ENCODE results near the gene LZTR1. TPM values are rescaled to one million over a fixed set of nuclear protein-coding genes. Genes with fewer than 3 reads are reported as not detected.

LZTR1 gene
- total and polyA plus RNA-seq, 10 donors: 21.9 to 76.2 (median 54.2) TPM

GRCh38 chr22:20963201-20964052 lies 18.7 kb upstream of the LZTR1 start:
- Histone ChIP-seq H3K27ac (no peak overlapping the region), H3K4me1 (peaks cover 5 to 57% (median 40%) of the 10 kb centered on the region in 6 donors), H3K4me3 (no peak overlapping the region), H3K9me3 (no peaks in the 10 kb centered on the region), H3K27me3 (replicated peaks in 1 of 7) (peaks cover 0 to 45% (median 16%) of the 10 kb centered on the region in 7 donors), H3K36me3 (no peaks in the 10 kb centered on the region)
- 76 to 87% (median 82%) methylated on average over 7 of the region's 7 CpGs for WGBS, 5 donors
- TF ChIP-seq POLR2A (IDR thresholded peaks at IDR 0.05): no peak
- no peak for TF ChIP-seq CTCF (IDR thresholded peaks at IDR 0.05 in 8 of 11, conservative IDR thresholded peaks at IDR 0.05 in 3 of 11)
- no peak for TF ChIP-seq POLR2AphosphoS5 (IDR thresholded peaks at IDR 0.05)
- DNase-seq: peak; percentile 47
- intact Hi-C loops (cut with DNase I; ENCODE audit: low total_unique reads): loop anchor here (10.0 kb wide), 1 partner anchor 51 kb away; the partner anchor contains the start of gene P2RX6

DNA sequence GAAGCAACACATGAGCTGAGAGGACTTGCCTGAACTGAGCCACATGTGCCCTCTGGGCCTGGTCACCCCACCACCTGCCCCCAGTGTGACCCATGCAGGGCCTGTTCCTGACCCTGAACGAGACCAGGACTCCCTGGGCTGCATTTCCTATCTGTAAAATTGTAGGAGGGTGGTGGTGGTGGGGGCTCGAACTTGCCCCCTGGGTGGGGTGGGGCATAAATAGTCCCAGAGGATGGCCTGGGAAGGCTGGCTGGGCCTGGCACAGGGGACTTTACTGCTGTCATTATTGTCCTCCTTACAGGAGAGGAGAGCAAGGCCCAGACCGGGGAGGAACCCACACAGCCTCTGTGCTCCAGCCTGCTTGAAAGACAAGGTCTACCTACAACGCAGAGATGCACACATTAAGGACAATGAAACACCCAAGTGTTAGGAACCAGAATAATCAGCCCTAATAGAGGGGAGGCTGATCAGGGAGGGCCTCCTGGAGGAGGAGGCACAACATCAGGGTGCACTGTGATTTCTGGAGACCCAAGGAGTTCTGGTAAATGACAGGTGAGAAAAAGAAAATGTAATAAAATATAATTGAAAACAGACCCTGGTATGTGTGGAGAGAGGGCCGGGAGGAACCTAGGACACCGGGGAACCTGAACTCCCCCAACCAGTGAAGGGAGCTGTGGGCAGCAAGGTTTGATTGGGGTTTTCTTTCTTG lies 17.9 kb upstream of the LZTR1 start:
- peaks cover 0 to 37% (median 16%) of the 10 kb centered on the region in 7 donors for H3K27me3 ChIP-seq (replicated peaks in 1 of 7)
- H3K4me3 ChIP-seq: peak overlapping the region in 5 of 8 donors; percentile 14 to 63 (median 25)
- peaks cover 5 to 62% (median 45%) of the 10 kb centered on the region in 6 donors for H3K4me1 ChIP-seq
- H3K36me3 ChIP-seq: no peaks in the 10 kb centered on the region
- intact Hi-C loops (cut with DNase I; ENCODE audit: low total_unique reads): loop anchor here (10.0 kb wide), 1 partner anchor 51 kb away; the partner anchor contains the start of gene P2RX6
- WGBS, 5 donors: 62 to 67% (median 64%) methylated on average over 6 of the region's 6 CpGs
- H3K27ac ChIP-seq: no peak overlapping the region
- no peaks in the 10 kb centered on the region for H3K9me3 ChIP-seq
- TF ChIP-seq CTCF (IDR thresholded peaks at IDR 0.05 in 8 of 11, conservative IDR thresholded peaks at IDR 0.05 in 3 of 11) (peak in 1 of 11 experiments; percentile 15), POLR2A (IDR thresholded peaks at IDR 0.05) (no peak)
- peak; percentile 64 for DNase-seq

GRCh38 chr22:20964799-20965103 lies 17.3 kb upstream of the LZTR1 start:
- H3K4me1 ChIP-seq: peaks cover 5 to 62% (median 45%) of the 10 kb centered on the region in 6 donors
- intact Hi-C loops (cut with DNase I; ENCODE audit: low total_unique reads): loop anchor here (10.0 kb wide), 1 partner anchor 50 kb away; the partner anchor contains the start of gene P2RX6
- WGBS, 5 donors: 0 to 16% (median 4%) methylated on average over 3 to 28 of the region's 28 CpGs
- peak; percentile 71 for DNase-seq
- peaks cover 0 to 32% (median 16%) of the 10 kb centered on the region in 7 donors for H3K27me3 ChIP-seq (replicated peaks in 1 of 7)
- TF ChIP-seq CTCF (IDR thresholded peaks at IDR 0.05 in 8 of 11, conservative IDR thresholded peaks at IDR 0.05 in 3 of 11): no peak
- TF ChIP-seq POLR2A (IDR thresholded peaks at IDR 0.05): no peak
- no peak for TF ChIP-seq POLR2AphosphoS5 (IDR thresholded peaks at IDR 0.05)
- H3K4me3 ChIP-seq: peak overlapping the region in 5 of 8 donors; percentile 14 to 63 (median 25)
- no peaks in the 10 kb centered on the region for H3K36me3 ChIP-seq
- H3K27ac ChIP-seq: no peak overlapping the region
- no peaks in the 10 kb centered on the region for H3K9me3 ChIP-seq

All from spleen (tissue), 11 donors.